ENCODE measurements around the gene KBTBD12. TPM values are rescaled to one million over a fixed set of nuclear protein-coding genes. Genes with fewer than 3 reads are reported as not detected.

KBTBD12 gene
- total RNA-seq, 2 experiments from 2014 or later = not detected

DNA sequence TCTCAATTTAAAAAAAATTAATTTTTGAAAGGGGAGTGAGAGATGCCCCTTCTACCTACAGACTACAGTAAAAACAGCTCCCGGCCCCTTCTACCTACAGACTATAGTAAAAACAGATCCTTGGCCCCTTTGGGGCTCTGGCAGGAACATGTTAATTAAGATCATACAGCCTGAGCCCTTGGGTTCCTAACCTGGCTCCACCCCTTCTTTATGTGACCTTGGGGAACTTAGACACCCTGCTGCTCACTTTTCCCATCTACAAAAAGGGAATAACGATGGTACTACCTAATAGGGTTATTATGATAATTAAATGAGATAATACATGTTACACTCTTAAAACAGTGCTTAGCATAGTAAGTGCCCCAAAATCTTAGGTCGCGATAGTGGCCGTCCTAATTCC is 77.1 kb downstream of the KBTBD12 start:
- H3K4me1 Mint-ChIP-seq (ENCODE audit: low read depth) = no peaks in the 10 kb centered on the region
- H3K9me3 Mint-ChIP-seq (ENCODE audit: insufficient read depth) = no peaks in the 10 kb centered on the region
- CTCF ChIA-PET = no interaction called here
- H3K36me3 Mint-ChIP-seq (ENCODE audit: low read depth) = no peaks in the 10 kb centered on the region
- H3K4me3 Mint-ChIP-seq = no peak overlapping the region
- H3K27me3 Mint-ChIP-seq (ENCODE audit: low read depth) = peaks cover under 1% of the 10 kb centered on the region
- POLR2A ChIA-PET = no interaction called here
- no peak overlapping the region for H3K27ac Mint-ChIP-seq
- ATAC-seq (no peak), DNase-seq (no peak)

DNA sequence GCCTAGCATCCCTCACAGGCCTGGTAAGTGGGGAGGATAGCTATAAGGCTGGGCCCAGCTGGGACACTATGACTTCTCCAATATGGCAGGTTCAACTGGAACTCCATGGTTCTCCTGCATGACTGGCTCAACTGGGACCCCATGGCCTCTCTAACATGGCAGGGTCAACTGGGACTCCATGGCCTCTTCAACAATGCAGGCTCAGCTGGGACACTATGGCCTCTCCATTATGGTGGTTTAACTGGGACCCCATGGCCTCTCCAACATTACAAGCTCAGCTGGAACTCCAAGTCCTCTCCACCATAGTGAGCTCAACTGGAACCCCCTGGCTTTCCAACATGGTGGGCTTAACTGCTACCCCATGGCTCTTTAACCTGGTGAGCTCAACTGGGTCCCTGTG is 79.0 kb downstream of the KBTBD12 start:
- peaks cover 3% of the 10 kb centered on the region for H3K27me3 Mint-ChIP-seq (ENCODE audit: low read depth)
- H3K4me1 Mint-ChIP-seq (ENCODE audit: low read depth) = no peaks in the 10 kb centered on the region
- no peak overlapping the region for H3K4me3 Mint-ChIP-seq
- H3K27ac Mint-ChIP-seq = no peak overlapping the region
- no peaks in the 10 kb centered on the region for H3K36me3 Mint-ChIP-seq (ENCODE audit: low read depth)
- H3K9me3 Mint-ChIP-seq (ENCODE audit: insufficient read depth) = no peaks in the 10 kb centered on the region
- ChIA-PET CTCF (no interaction called here), POLR2A (no interaction called here)
- DNase-seq (no peak), ATAC-seq (no peak)

DNA sequence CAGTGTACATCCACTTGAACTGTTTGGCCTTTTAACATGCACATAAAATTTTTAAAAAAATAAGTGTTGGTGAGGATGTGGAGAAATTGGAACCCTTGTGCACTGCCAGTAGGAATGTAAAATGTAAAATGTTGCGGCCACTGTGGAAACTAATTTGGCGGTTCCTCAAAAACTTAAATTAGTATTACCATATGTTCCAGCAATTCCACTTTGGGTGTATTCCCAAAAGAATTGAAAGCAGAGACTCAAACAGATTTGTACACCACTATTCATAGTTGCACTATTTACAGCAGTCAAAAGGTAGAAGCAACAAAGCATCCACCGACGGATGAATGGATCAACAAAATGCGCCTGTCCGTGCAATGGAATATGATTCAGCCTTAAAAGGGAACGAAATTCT is 82.0 kb downstream of the KBTBD12 start:
- H3K27ac Mint-ChIP-seq = no peak overlapping the region
- H3K4me1 Mint-ChIP-seq (ENCODE audit: low read depth) = no peaks in the 10 kb centered on the region
- no peak for DNase-seq
- H3K36me3 Mint-ChIP-seq (ENCODE audit: low read depth) = no peaks in the 10 kb centered on the region
- ChIA-PET POLR2A (no interaction called here), CTCF (no interaction called here)
- no peaks in the 10 kb centered on the region for H3K9me3 Mint-ChIP-seq (ENCODE audit: insufficient read depth)
- no peak overlapping the region for H3K4me3 Mint-ChIP-seq
- ATAC-seq = no peak
- peaks cover 5% of the 10 kb centered on the region for H3K27me3 Mint-ChIP-seq (ENCODE audit: low read depth)

DNA sequence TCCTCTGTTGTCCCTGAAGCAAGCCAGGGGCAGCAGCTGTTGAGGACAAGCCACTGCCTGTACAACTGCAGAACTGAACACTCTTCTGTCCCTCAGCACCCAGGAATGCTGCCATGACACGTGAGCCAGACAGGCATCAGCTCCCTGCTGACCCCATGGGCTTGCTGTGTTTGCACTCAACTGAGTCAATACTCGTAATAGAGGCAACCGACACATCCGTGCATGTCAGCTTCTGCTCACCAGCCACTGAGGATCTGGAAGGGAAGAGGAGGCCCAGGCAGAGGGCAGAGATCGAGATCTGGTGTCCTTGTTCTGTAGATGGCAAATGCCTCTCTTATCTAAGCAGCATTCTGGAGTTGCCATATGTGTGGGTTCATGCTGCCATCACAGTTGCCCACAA is 82.9 kb downstream of the KBTBD12 start:
- Mint-ChIP-seq H3K27me3 (ENCODE audit: low read depth) (peaks cover 7% of the 10 kb centered on the region), H3K27ac (no peak overlapping the region), H3K9me3 (ENCODE audit: insufficient read depth) (no peaks in the 10 kb centered on the region), H3K36me3 (ENCODE audit: low read depth) (no peaks in the 10 kb centered on the region), H3K4me1 (ENCODE audit: low read depth) (no peaks in the 10 kb centered on the region), H3K4me3 (no peak overlapping the region)
- DNase-seq (no peak), ATAC-seq (no peak)
- ChIA-PET POLR2A (no interaction called here), CTCF (interaction anchor here (1.0 kb wide), 1 partner anchor 85 kb away, joined by 3 read pairs; no protein-coding TSS in a partner anchor)

DNA sequence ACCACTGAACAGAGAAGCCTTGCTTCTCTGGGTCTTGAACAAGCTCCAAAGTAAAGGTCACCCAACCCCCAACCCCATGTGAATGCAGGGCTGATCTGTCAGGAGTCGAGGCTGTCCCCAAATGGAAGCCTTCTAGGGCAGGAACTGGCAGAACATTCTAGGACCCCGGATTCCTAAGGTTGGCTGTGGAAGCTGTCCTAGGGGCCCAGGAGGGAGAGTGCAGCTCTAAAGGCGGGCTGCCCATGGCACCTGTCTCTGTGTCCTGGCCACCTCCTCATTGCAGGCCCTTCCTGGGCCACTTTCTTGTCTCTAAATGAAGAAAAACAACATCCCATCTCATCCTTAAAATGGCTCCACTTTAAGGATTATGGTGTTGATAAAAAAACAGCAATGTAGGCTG is 83.6 kb downstream of the KBTBD12 start:
- Mint-ChIP-seq H3K27me3 (ENCODE audit: low read depth) (peaks cover 8% of the 10 kb centered on the region), H3K36me3 (ENCODE audit: low read depth) (no peaks in the 10 kb centered on the region), H3K9me3 (ENCODE audit: insufficient read depth) (no peaks in the 10 kb centered on the region), H3K27ac (no peak overlapping the region), H3K4me1 (ENCODE audit: low read depth) (no peaks in the 10 kb centered on the region), H3K4me3 (no peak overlapping the region)
- ATAC-seq = no peak
- ChIA-PET POLR2A (no interaction called here), CTCF (interaction anchor here (1.0 kb wide), 1 partner anchor 86 kb away, joined by 3 read pairs; no protein-coding TSS in a partner anchor)
- DNase-seq = no peak

DNA sequence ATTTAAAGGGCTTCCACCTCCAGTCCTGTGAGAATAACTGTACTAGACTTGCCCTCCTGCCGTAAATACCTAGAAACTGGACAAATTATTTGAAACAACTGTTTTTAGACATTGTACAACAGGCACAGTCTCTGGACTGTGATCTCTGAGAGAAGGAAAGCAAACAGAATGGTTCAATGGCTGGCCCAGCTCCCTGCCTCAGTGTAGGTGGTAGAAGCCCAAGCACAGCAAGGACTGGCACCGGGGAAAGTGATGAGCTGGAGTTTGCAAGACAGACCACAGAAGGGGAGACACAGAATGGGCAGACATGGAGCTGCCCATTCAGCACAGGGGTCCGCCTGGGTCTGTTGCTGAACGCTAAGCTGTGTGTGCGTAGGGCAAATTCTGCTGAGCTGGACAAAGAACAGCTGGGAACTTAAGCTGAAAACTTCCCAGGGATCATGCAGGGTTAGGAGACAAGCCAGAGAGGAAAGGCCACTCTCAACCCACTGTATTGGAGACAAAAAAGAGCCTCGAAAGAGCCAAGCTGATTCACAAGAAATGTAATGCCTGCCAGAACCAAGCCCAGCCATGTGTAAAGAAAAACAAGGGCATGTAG is 84.6 kb downstream of the KBTBD12 start:
- Mint-ChIP-seq H3K9me3 (ENCODE audit: insufficient read depth) (no peaks in the 10 kb centered on the region), H3K4me1 (ENCODE audit: low read depth) (no peaks in the 10 kb centered on the region), H3K4me3 (no peak overlapping the region), H3K36me3 (ENCODE audit: low read depth) (no peaks in the 10 kb centered on the region), H3K27ac (no peak overlapping the region), H3K27me3 (ENCODE audit: low read depth) (peaks cover 8% of the 10 kb centered on the region)
- ChIA-PET CTCF (no interaction called here), POLR2A (no interaction called here)
- DNase-seq (no peak), ATAC-seq (no peak)

DNA sequence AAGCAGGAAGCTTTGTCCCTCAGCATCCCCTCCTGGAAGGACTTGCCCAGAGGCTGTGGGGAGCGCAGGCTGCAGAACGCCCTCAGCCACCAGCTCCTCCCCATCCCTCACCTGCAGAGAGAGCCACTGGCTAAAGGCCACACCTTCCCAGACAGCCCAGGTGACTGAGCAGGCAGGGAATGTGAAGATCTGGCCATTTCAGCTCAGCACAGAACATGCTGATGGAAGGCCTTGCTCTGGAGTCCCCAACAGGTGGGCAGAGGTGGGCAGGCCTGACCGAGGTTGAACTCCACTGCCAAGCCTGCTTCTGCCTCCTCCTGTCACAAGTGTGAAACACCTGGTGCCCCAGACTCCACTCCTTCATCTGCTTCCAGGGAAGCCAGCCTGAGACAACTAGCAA is 86.5 kb downstream of the KBTBD12 start:
- CTCF ChIA-PET = no interaction called here
- no peak overlapping the region for H3K4me3 Mint-ChIP-seq
- ATAC-seq (no peak), DNase-seq (no peak)
- H3K27me3 Mint-ChIP-seq (ENCODE audit: low read depth) = peaks cover 11% of the 10 kb centered on the region
- no peaks in the 10 kb centered on the region for H3K36me3 Mint-ChIP-seq (ENCODE audit: low read depth)
- H3K27ac Mint-ChIP-seq = no peak overlapping the region
- H3K4me1 Mint-ChIP-seq (ENCODE audit: low read depth) = no peaks in the 10 kb centered on the region
- POLR2A ChIA-PET = no interaction called here
- no peaks in the 10 kb centered on the region for H3K9me3 Mint-ChIP-seq (ENCODE audit: insufficient read depth)

DNA sequence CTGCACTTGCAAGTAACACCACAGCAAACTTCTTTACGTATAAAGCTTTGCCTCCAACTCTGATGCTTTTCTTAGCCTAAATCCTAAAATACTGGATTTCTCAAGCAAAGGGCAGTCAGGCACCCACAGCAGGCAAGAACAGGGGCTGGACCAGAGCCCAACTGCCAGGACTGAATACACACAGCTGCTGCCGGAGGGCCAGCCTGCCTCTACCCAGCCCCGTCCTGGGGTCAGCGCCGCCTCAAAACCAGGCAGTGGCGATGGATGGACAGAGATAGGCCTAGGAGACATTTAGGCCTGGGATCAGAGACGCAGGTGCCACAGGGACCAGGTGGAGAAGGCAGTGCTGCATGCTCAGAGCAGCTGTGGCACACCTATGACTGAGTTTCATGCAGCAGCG is 89.6 kb downstream of the KBTBD12 start:
- H3K36me3 Mint-ChIP-seq (ENCODE audit: low read depth) = no peaks in the 10 kb centered on the region
- no peak for ATAC-seq
- no peaks in the 10 kb centered on the region for H3K4me1 Mint-ChIP-seq (ENCODE audit: low read depth)

DNA sequence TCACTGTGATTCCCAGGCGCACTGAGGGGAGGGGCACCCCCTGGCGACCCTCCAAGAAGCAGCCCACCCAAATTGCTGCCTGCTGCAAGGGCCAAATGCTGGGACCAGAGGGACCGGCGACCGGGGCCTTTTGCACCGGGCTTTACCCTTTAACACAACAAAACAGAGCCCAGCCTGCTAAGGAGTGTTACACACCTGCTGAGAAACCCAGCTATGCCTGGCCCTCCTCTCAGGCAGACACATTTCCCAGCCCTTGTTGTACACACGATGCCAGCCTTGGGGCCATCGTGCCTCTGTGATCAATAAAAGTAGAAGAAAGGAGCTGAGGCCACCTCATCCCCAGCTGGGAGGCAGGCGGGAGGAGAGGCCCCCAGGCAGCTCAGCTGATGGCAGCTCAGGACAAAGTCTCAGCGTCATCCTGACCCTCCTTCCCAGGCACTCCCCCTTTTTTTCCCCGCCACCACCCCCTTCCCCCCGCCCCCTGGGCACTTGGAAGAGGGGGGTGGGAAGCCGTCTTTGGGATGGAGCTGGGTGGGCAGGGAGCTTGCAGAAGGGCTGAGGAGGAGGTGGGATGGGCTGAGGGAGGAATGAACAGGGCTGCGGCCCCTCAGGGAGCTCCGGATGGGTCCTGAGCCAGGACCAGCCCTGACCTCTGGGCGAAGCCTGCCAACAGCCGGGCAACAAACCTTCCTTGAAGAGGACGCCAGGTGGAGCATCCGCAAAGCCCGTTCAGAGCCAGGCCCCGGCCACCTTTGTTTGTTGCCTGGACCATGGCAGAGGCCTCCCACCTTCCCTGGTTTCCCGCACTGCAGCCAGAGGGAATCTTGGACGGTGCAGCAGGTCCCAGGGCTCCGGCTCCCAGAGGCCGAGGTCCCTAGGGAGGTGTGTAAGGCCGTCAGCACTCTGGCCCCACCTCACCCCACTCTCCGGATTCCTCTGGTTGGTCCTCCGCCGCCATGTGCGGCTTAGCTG is 91.3 kb downstream of the KBTBD12 start:
- no peak overlapping the region for H3K4me3 Mint-ChIP-seq
- no peak for ATAC-seq
- H3K9me3 Mint-ChIP-seq (ENCODE audit: insufficient read depth) = no peaks in the 10 kb centered on the region
- H3K27ac Mint-ChIP-seq = no peak overlapping the region
- H3K36me3 Mint-ChIP-seq (ENCODE audit: low read depth) = no peaks in the 10 kb centered on the region
- H3K4me1 Mint-ChIP-seq (ENCODE audit: low read depth) = peaks cover 2% of the 10 kb centered on the region
- ChIA-PET POLR2A (no interaction called here), CTCF (no interaction called here)
- DNase-seq = no peak
- peaks cover 7% of the 10 kb centered on the region for H3K27me3 Mint-ChIP-seq (ENCODE audit: low read depth)

More for the DNA sequence above, 89.6 kb downstream of the KBTBD12 start:
- ChIA-PET CTCF (no interaction called here), POLR2A (no interaction called here)
- no peak overlapping the region for H3K4me3 Mint-ChIP-seq
- no peak for DNase-seq
- H3K27me3 Mint-ChIP-seq (ENCODE audit: low read depth) = peaks cover 7% of the 10 kb centered on the region
- no peak overlapping the region for H3K27ac Mint-ChIP-seq
- H3K9me3 Mint-ChIP-seq (ENCODE audit: insufficient read depth) = no peaks in the 10 kb centered on the region

DNA sequence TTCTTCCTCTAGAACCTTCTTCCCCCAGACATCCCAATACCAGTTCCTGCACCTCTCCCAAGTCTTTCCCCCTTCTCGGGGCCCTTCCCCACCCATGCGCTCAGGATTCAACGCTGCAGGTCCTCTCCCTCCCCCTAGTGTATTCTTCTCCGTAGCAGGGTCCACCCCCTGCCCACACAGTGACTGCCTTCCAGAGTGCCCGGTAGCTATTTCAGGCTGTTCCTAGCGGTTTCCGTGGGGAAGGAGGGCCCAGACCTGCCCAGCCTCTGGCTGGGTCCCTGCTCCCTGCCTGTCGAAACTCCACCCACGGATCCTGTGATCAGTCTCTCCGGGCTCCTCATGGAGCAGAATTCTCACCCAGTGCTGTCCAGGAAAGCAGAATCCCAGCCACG is 92.0 kb downstream of the KBTBD12 start:
- ChIA-PET CTCF (no interaction called here), POLR2A (no interaction called here)
- ATAC-seq (no peak), DNase-seq (no peak)
- H3K4me1 Mint-ChIP-seq (ENCODE audit: low read depth) = peaks cover 5% of the 10 kb centered on the region
- H3K36me3 Mint-ChIP-seq (ENCODE audit: low read depth) = no peaks in the 10 kb centered on the region
- no peak overlapping the region for H3K27ac Mint-ChIP-seq
- no peak overlapping the region for H3K4me3 Mint-ChIP-seq
- peaks cover 5% of the 10 kb centered on the region for H3K27me3 Mint-ChIP-seq (ENCODE audit: low read depth)
- H3K9me3 Mint-ChIP-seq (ENCODE audit: insufficient read depth) = no peaks in the 10 kb centered on the region

DNA sequence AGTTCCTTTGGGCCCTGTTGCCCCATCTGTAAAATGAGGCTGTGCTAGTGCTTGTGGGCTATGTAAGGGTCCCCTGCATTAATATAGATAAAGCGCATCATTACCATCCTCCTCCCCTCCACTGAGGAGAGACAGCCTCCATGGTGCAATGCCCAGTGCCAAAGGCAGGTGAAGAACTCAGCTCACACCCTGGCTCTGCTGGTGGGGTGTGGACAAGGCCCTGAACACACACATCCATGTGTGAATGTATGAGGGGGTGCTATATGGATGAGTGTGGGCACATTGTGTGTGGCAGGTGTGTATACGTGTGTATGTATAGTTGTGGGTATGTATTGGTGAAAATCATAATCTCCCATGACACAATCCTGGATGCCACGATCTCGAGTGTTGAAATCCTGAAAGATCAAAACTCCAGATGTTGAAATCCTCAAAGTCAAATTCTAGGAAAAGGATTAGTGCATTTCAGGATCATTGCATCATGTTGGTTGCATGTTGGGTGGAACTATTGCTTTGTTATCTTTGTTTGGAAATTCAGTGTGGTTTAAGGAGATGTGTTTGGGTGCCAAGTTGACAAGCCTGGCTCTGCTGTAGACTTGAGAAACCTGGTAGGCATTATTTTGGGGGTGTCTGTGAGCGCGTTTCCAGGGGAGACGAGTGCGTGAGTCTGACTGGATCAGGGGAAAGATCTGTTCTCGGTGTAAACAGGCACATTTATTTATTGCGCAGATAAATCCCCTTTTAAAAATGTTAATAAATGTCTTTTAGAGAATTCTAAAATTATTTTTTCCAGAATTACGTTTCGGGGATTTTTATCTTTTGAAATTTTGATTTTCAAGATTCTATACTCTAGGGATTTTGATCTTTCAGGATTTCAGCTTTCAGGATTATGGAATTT is 95.2 kb downstream of the KBTBD12 start:
- no peak for DNase-seq
- no peak overlapping the region for H3K4me3 Mint-ChIP-seq
- no peaks in the 10 kb centered on the region for H3K9me3 Mint-ChIP-seq (ENCODE audit: insufficient read depth)
- H3K27me3 Mint-ChIP-seq (ENCODE audit: low read depth) = no peaks in the 10 kb centered on the region
- ChIA-PET CTCF (no interaction called here), POLR2A (no interaction called here)
- peaks cover 5% of the 10 kb centered on the region for H3K4me1 Mint-ChIP-seq (ENCODE audit: low read depth)
- no peak overlapping the region for H3K27ac Mint-ChIP-seq
- H3K36me3 Mint-ChIP-seq (ENCODE audit: low read depth) = no peaks in the 10 kb centered on the region
- no peak for ATAC-seq

DNA sequence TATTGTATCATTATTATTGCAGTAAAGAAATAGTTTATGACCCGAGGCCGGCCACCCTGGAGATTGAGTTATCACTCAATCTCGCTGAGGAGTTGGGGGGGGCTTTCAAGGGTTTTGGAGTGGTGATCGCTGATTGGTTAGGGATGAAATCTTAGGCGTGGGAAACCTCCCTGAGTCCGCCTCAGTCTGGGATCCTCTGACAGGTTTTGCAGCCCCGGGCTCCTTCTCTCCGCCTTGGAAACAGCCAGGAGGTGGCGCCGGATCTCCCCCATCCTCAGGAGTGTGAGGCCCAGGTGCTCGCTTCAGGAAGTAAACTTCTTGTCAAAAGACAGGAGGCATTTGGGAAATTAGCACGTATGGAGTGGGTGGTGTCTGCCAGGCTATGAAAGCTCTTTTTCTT is 96.1 kb downstream of the KBTBD12 start:
- no peak overlapping the region for H3K4me3 Mint-ChIP-seq
- ATAC-seq (no peak), DNase-seq (peak; percentile 35)
- peaks cover 5% of the 10 kb centered on the region for H3K4me1 Mint-ChIP-seq (ENCODE audit: low read depth)
- H3K27me3 Mint-ChIP-seq (ENCODE audit: low read depth) = peaks cover 2% of the 10 kb centered on the region
- no peaks in the 10 kb centered on the region for H3K9me3 Mint-ChIP-seq (ENCODE audit: insufficient read depth)
- ChIA-PET POLR2A (no interaction called here), CTCF (no interaction called here)
- H3K27ac Mint-ChIP-seq = no peak overlapping the region
- no peaks in the 10 kb centered on the region for H3K36me3 Mint-ChIP-seq (ENCODE audit: low read depth)

Data from activated CD8-positive, alpha-beta T cell treated with anti-CD3 and anti-CD28 coated beads, Interleukin-2, amount 10 ng/mL, durations not matched to agents 7 days and 5 days (primary cell).